HG03457 (cell line): ENCODE data around the gene RFX8.

Experiments
- ATAC-seq: cut with Tn5 transposase; IDR thresholded peaks from one replicate; pipeline ENCODE4 v1.9.1; 2021; ENCODE audit warnings: moderate number of reproducible peaks; ENCODE audit not compliant: unreplicated experiment

RFX8 gene

DNA sequence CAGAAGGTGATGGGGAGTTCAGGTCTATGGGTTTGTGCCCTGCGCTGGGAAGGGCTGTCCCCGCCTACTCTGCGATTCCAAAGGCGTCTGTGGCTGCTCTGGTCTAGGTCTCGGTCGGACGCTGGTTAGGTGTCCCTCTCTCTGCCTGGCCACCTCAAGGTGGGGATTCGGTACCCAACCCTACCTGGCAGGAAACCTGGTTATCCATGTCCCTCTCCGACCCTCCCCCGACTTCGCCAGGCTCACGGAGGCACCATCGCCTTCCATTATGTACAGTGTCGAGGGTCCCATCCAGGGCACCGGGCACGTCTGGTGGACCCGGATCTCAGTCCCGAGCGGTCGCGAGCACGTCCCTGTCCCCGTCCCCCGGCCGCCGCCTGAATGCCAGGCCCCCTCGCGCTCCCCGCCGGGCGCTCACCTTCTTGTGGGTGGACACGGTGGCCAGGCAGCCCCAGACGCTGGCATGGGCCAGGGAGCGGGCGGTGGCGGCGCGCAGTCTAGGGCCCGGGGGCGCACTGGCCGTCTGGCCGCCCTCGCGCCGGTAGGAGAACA lies 88.2 kb downstream of the RFX8 start:
- ATAC-seq, result no peak

- ATAC-seq, result no peak
Observed at GRCh38 chr2:101383016-101383541, 91.8 kb downstream of the RFX8 start.

- ATAC-seq, result no peak
Observed at GRCh38 chr2:101382442-101382841, 92.5 kb downstream of the RFX8 start.

DNA sequence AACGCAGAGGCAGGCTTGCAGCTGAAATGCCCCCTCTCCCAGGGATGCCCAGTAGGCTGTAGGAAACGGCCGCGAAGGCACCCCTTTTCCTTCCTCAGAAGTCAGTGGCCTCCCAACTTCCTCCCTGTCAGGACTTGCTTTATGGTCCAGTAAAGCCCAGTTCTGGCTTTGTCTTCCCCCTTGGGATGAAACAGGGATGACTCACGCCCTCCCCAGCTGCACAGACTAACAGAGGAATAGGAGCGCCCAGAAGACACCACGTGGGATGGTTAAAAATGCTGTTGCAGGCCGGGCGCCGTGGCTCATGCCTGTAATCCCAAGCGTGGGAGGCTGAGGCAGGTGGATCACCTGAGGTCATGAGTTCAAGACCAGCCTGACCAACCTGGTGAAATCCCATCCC lies 94.5 kb downstream of the RFX8 start:
- ATAC-seq, result no peak

- no peak for ATAC-seq
Observed at GRCh38 chr2:101379091-101379490, 95.8 kb downstream of the RFX8 start.

DNA sequence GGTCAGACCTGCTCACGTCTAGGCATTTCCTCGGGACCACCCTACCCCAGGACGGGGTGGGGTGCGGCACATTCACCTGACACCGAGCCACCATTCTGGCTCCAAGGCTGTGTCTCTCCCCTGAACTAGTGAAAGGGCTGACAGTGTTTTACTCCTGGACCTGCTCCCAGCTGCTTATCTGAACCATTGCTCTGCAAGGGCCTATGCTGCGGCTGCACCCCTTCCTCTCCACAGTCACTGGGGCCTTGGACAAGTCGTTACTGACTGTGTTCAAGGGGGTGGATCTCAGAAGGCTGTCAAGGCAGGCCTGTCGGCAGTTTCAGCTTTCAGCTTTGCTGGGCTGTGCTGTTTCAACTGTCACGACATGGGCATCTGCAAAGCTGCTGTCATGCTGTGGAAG lies 99.3 kb downstream of the RFX8 start:
- no peak for ATAC-seq

GRCh38 chr2:101374821-101375561 lies 99.9 kb downstream of the RFX8 start:
- ATAC-seq, result no peak

- ATAC-seq, result no peak
Observed at GRCh38 chr2:101372792-101373191, 102.1 kb downstream of the RFX8 start.

DNA sequence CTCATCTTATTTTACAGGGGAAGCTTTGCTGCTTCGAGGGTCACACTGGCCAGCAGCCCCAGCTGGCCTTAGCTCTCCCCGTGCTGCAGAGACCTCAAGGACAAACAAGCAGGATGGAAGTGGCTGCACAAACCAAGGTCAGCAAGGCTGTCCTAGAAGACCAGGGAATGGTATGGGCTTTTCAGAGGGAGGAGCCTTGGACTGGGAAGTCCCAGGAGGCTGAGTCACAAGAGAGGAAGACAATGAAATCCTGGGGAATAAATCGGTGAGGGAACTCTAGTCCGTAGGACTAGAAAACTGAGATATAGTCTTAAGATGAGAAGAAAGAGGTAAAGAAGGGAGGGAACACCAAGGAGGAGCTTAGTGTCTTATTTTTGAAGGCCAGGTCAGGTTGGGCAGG lies 103.3 kb downstream of the RFX8 start:
- no peak for ATAC-seq

- no peak for ATAC-seq
Observed at GRCh38 chr2:101369100-101369499, 105.8 kb downstream of the RFX8 start.

DNA sequence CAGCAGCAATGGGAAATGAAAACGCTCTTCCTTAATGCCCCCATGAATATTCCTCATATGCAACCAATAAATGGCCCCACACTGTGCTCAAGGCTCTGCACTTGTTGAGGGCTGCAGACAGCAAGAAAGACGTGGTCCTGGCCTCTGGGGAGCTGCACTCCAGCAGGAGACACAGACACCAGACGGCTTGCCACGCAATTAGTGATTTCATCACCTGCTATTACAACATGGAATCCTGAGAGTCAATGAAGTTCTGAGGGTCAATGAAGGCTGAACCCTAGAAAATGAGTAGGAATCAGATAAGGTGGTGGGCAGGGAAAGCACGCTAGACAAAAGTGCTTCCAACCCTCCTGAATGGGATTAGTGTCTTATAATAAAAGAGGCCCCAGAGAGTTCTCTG lies 106.5 kb downstream of the RFX8 start:
- no peak for ATAC-seq

DNA sequence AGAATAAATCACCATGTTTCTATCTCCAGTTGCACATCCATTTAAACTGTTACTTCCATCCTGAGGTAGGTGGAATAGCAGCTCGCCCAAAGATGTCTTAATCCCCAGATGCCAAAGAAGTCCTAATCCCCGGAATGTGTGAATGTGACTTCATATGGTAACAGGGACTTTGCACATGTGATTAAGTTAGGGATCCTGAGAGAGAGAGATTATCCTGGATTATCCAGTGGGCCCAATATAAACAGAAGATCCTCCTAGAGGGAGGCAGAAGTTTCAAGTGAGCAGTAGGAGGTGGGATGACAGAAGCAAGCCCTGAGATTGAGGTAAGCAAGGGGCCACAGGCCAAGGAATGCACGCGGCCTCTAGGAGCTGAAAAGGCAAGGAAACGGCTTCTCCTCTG lies 107.4 kb downstream of the RFX8 start:
- no peak for ATAC-seq

DNA sequence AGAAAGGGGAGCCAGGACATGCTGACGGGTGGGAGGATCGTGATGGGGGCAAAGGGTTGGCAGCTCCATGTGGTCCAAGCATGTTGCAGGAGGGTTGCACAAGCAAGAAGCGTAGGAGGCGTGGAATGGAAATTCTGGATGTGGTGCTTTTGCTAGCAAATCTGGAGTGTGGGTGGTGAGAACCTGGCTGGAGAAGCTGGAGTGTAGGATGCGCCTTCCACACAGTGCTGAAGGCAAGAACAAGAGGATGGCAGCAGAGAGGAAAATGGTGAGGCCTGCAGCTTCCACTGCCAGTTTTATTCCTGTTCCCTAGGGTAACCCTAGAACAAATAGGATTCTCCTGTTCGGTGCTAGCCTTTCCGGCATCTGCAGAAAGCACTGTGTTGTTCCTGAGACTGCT lies 110.0 kb downstream of the RFX8 start:
- ATAC-seq, result no peak

GRCh38 chr2:101362777-101363176 lies 112.1 kb downstream of the RFX8 start:
- no peak for ATAC-seq

DNA sequence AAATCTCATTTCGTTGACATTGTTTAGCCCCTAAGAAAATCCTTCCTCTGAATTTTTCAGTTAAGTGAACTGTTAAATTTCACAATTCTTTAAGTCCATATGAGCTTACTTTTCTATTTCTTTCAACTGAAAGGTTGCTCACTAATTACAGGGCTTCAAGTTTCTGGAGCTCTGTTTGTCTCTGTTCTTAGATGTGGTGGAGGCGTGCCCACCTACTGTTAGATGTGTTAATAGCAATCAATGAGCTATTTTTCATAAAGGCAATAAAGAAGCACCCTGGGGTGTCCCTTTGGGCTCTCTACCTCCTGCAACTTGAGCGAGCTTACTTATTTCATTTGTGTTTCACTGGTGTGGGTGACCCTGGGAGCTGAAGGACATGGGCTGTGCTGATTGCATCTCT lies 112.6 kb downstream of the RFX8 start:
- no peak for ATAC-seq

GRCh38 chr2:101361522-101361921 lies 113.4 kb downstream of the RFX8 start:
- ATAC-seq, result no peak

- ATAC-seq, result no peak
Observed at GRCh38 chr2:101361121-101361520, 113.8 kb downstream of the RFX8 start.

DNA sequence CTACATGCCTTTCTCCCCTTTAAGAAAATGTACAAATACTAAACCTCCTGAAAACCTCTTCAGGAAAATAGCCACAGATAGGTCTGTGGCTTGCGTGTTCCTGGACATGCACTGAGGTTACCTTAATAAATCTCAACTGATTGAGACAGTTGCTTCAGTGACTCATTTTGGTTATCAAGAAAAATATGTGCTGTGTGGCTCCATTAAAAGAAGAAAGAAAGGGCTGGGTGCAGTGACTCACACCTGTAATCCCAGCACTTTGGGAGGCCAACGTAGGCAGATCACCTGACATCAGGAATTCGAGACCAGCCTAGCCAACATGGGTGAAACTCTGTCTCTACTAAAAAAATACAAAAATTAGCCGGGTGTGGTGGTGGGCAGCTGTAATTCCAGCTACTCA lies 114.7 kb downstream of the RFX8 start:
- no peak for ATAC-seq

DNA sequence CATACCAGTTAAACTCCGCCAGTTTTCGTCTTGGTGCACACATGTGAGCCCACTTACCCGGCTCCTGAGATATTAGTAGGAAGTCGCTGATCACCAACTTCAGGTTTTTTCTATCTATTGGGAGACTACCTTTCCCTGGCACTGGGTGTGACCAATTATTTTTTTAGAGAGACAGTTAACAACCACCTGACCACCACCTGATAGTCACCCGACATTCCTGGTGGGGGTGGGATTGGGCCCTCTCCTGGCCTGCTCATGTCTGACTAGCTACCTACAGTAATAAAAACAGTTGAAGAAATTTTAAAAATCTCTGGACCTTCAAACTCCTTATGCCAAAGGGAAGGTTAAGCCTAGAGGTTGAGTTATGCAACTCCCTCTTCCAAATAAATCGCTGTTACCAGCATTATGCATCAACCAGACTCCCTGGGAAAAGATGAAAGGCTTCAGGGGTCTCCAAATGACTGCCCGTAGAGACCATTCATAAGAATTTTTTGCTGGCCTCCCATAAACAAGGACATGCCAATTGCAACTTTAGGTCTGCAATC lies 115.4 kb downstream of the RFX8 start:
- no peak for ATAC-seq

GRCh38 chr2:101357376-101357775 lies 117.5 kb downstream of the RFX8 start:
- ATAC-seq, result no peak

DNA sequence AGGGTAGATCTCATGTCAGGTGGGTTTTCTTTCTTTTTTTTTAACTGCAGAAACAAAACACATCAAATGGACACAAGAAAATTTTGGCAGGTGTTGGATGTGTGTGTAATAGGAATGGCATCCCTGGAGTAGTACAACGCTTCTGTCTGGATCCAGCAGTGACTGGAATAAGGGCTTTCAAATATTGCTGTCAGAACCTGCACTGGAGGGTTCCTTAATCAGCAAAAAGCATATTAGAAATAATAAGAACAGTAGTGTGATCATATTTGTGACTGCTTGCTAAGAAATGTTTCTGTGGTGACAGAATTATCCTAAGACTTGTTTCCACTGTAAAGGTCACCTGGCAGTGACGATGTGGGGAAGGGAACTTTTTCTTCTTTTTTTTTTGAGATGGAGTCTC lies 118.4 kb downstream of the RFX8 start:
- ATAC-seq, result no peak

- ATAC-seq, result no peak
Observed at GRCh38 chr2:101356055-101356454, 118.9 kb downstream of the RFX8 start.
